Astrocyte (in vitro differentiated cells and primary cell): ENCODE results near the gene MAP1LC3C.

Source experiments
- CTCF ChIP-seq: IDR thresholded peaks from 2 replicates; pipeline ENCODE4 v1.5.1; 2011; ENCODE audit warnings: low read depth, mild to moderate bottlenecking, inconsistent platforms, low read length, moderate library complexity; ENCODE audit not compliant: insufficient read depth
- EZH2 ChIP-seq: IDR thresholded peaks from 2 replicates; pipeline ENCODE4 v1.6.1; 2012; ENCODE audit warnings: mild to moderate bottlenecking, low read length, inconsistent platforms; ENCODE audit not compliant: insufficient read depth

GRCh38 chr1:242005866-242006535 is 7.1 kb upstream of the MAP1LC3C start:
- TF ChIP-seq CTCF (no peak), EZH2 (no peak)
